OCI-LY7 (cell line): ENCODE data around the gene ABLIM1. TPM values are rescaled to one million over a fixed set of nuclear protein-coding genes. Genes with fewer than 3 reads are reported as not detected.

Experiments used
- BruUV-seq: library from RNA; stranded (reverse); fragments of 400-500 nt; replicated peaks from 2 replicates; lab custom pipeline; 2021; lab: Mats Ljungman, UMichigan
- CTCF ChIA-PET: fragments of 300-600 bp; sonication (Branson Sonifier 250); formaldehyde crosslinking; loops from one replicate; lab custom pipeline; 2022; ENCODE audit warnings: antibody characterized with exemption; ENCODE audit not compliant: unreplicated experiment; lab: Charles Lee
- POLR2A ChIA-PET: fragments of 300-600 bp; sonication (Branson Sonifier 250); formaldehyde crosslinking; loops from one replicate; lab custom pipeline; 2022; ENCODE audit warnings: antibody characterized with exemption; lab: Charles Lee
- DNase-seq: peaks from one replicate; pipeline ENCODE4 v3.0.0-alpha.2; 2015; ENCODE audit warnings: low spot score
- H2AFZ ChIP-seq: fragments of 200-600 bp; sonication (generic), shearing (Covaris generic); 2 replicates; pipeline ENCODE4 v1.6.1; 2014; ENCODE audit warnings: mild to moderate bottlenecking, antibody characterized with exemption, low read length, moderate library complexity
- H3K27ac ChIP-seq: fragments of 200-600 bp; sonication (generic); 2 replicates; pipeline ENCODE4 v1.5.1; 2014; ENCODE audit warnings: mixed run types, low read depth, mild to moderate bottlenecking, moderate library complexity, low read length, inconsistent platforms; ENCODE audit not compliant: poor library complexity, severe bottlenecking
- H3K36me3 ChIP-seq: fragments of 200-600 bp; sonication (generic); 2 replicates; pipeline ENCODE4 v1.6.1; 2014; ENCODE audit warnings: mild to moderate bottlenecking, antibody characterized with exemption, low read length, moderate library complexity, mixed read lengths; ENCODE audit not compliant: insufficient read depth
- H3K4me1 ChIP-seq: fragments of 200-600 bp; sonication (generic); 2 replicates; pipeline ENCODE4 v1.5.1; 2014; ENCODE audit warnings: mild to moderate bottlenecking, low read length; ENCODE audit not compliant: insufficient read depth, poor library complexity, severe bottlenecking
- H3K4me2 ChIP-seq: fragments of 200-600 bp; sonication (generic); 2 replicates; pipeline ENCODE4 v1.6.1; 2014; ENCODE audit warnings: mild to moderate bottlenecking, low read length
- H3K4me3 ChIP-seq: fragments of 200-600 bp; sonication (generic); 2 replicates; pipeline ENCODE4 v1.5.1; 2014; ENCODE audit warnings: mild to moderate bottlenecking, low read depth, low read length; ENCODE audit not compliant: poor library complexity, severe bottlenecking
- H3K79me2 ChIP-seq: fragments of 200-600 bp; sonication (generic); 2 replicates; pipeline ENCODE4 v1.6.1; 2016; ENCODE audit warnings: low read depth, mild to moderate bottlenecking, low read length, moderate library complexity, mixed read lengths; ENCODE audit not compliant: insufficient read depth
- H3K9me2 ChIP-seq: fragments of 200-600 bp; sonication (generic); 2 replicates; pipeline ENCODE4 v1.6.1; 2016; ENCODE audit warnings: mild to moderate bottlenecking, low read length, mixed read lengths; ENCODE audit not compliant: insufficient read depth
- H3K9me3 ChIP-seq: fragments of 200-600 bp; sonication (generic); 2 replicates; pipeline ENCODE4 v1.6.1; 2014; ENCODE audit warnings: mild to moderate bottlenecking, mixed run types, low read length, mixed read lengths
- H4K20me1 ChIP-seq: fragments of 200-600 bp; sonication (generic); 2 replicates; pipeline ENCODE4 v1.6.1; 2014; ENCODE audit warnings: mild to moderate bottlenecking, antibody characterized with exemption, low read length, moderate library complexity, mixed read lengths; ENCODE audit not compliant: insufficient read depth
- EZH2phosphoT487 ChIP-seq: fragments of 200-600 bp; sonication (generic); IDR thresholded peaks from 2 replicates; pipeline ENCODE4 v1.6.1; 2018; ENCODE audit warnings: low read depth, borderline replicate concordance, mild to moderate bottlenecking, mixed run types, antibody characterized with exemption, low read length, moderate library complexity, mixed read lengths
- intact Hi-C: fragments of 100-400 bp; cut with micrococcal nuclease; formaldehyde crosslinking; loops from one replicate; pipeline ENCODE4 v1.10.0; 2022; ENCODE audit not compliant: unreplicated experiment
- total RNA-seq, 2 experiments: library from RNA; depleted of rRNA in 1 of 2; stranded (reverse); fragments of >200 nt in 1 of 2; shearing (Covaris generic) in 1 of 2; gene quantifications; 2 replicates each; pipeline ENCODE4 v1.2.3, GENCODE V29; 2014 to 2022
- TF ChIP-seq, protein P1 (sequence below): fragments of 200-600 bp; sonication (generic); conservative IDR thresholded peaks from 2 replicates; pipeline ENCODE4 v1.5.1; 2014; ENCODE audit warnings: mild to moderate bottlenecking, antibody characterized with exemption, low read length, moderate library complexity, mixed read lengths

ABLIM1 gene
- total RNA-seq, 2 experiments from 2014 or later = 94.2 to 268 TPM

DNA sequence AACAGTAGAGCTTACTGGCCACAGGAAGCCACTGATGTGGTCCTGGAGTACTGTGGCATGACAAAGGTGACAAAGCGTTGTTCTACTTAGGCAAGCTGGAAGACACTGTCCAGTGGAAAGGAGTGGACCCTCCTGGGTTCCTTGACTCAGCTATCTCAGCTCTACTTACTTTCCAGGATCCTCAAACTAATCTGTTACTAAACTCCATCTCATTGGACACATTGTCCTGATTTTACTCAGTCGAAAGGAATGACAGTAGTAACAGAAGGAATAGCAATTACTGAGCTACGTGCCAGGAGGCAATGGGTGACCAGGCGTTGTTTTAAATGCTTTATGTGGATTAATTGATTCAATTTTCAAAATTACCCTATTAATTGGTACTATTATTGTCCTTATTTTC is 41.6 kb downstream of the ABLIM1 start:
- intact Hi-C loops = no loop called here

DNA sequence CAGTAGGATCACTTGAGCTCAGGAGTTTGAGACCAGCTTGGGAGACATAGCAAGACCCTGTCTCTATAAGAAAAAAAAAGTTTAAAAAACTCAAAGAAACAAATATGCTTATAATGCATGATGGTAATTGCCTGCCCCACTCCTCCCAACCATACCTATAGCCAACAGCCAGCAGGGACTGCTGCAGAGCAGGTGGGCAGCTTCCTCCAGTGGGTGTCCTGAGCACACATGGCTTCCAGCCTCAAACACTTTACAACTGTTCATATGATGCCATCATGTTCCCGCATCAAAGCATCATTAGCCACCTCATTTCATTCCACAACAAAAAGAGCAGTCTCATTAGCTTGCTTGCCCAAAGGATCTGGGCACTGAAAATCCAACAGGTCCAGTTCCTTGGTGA is 42.0 kb downstream of the ABLIM1 start:
- no peak overlapping the region for H3K4me3 ChIP-seq
- no peaks in the 10 kb centered on the region for H3K79me2 ChIP-seq
- H3K4me2 ChIP-seq = no peak overlapping the region
- CTCF ChIA-PET = no interaction called here
- no peak for DNase-seq
- no peak overlapping the region for H3K27ac ChIP-seq
- intact Hi-C loops = no loop called here
- TF ChIP-seq EZH2phosphoT487 = no peak
- TF ChIP-seq, protein P1, sequence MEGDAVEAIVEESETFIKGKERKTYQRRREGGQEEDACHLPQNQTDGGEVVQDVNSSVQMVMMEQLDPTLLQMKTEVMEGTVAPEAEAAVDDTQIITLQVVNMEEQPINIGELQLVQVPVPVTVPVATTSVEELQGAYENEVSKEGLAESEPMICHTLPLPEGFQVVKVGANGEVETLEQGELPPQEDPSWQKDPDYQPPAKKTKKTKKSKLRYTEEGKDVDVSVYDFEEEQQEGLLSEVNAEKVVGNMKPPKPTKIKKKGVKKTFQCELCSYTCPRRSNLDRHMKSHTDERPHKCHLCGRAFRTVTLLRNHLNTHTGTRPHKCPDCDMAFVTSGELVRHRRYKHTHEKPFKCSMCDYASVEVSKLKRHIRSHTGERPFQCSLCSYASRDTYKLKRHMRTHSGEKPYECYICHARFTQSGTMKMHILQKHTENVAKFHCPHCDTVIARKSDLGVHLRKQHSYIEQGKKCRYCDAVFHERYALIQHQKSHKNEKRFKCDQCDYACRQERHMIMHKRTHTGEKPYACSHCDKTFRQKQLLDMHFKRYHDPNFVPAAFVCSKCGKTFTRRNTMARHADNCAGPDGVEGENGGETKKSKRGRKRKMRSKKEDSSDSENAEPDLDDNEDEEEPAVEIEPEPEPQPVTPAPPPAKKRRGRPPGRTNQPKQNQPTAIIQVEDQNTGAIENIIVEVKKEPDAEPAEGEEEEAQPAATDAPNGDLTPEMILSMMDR = no peak
- no peaks in the 10 kb centered on the region for H3K4me1 ChIP-seq
- H2AFZ ChIP-seq = no peak overlapping the region
- H3K36me3 ChIP-seq = no peaks in the 10 kb centered on the region
- no peaks in the 10 kb centered on the region for H4K20me1 ChIP-seq
- POLR2A ChIA-PET = interaction anchor here (0.6 to 1.7 kb wide), 5 partner anchors 11 to 632 kb away, joined by 3 to 7 read pairs (median 4); no protein-coding TSS in a partner anchor
- no peaks in the 10 kb centered on the region for H3K9me2 ChIP-seq
- no TSS peak for BruUV-seq
- no peaks in the 10 kb centered on the region for H3K9me3 ChIP-seq

More for the DNA sequence above, 41.6 kb downstream of the ABLIM1 start:
- Histone ChIP-seq H3K4me1 (no peaks in the 10 kb centered on the region), H3K9me2 (no peaks in the 10 kb centered on the region), H3K36me3 (no peaks in the 10 kb centered on the region), H2AFZ (no peak overlapping the region), H4K20me1 (no peaks in the 10 kb centered on the region), H3K27ac (no peak overlapping the region), H3K79me2 (no peaks in the 10 kb centered on the region), H3K9me3 (no peaks in the 10 kb centered on the region), H3K4me3 (no peak overlapping the region), H3K4me2 (no peak overlapping the region)
- ChIA-PET POLR2A (interaction anchor here (0.6 to 1.7 kb wide), 3 partner anchors 10 to 245 kb away, joined by 4 to 7 read pairs (median 4); no protein-coding TSS in a partner anchor), CTCF (no interaction called here)
- BruUV-seq = no TSS peak
- no peak for DNase-seq
- no peak for TF ChIP-seq EZH2phosphoT487
- TF ChIP-seq, protein P1 = no peak

DNA sequence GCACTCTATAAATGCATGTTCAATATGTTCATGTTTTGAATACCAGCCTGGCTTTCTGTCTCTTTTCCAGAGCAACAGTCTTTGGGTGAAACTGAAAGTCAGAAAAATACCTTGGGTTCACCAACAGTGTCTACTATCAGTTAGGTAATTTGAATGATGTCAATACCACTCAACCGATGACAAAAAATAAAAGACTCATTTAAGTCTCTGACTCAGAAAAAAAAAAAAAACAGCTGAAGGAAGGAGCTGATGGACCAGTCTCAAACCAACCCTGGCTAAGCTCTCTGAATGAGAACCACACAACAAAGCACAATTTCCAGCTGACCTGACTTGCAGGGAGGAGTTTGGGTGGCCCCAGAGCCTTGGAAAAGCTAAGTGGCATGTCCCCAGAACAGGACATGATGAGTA is 42.5 kb downstream of the ABLIM1 start:
- Histone ChIP-seq H3K36me3 (no peaks in the 10 kb centered on the region), H3K4me1 (no peaks in the 10 kb centered on the region), H2AFZ (no peak overlapping the region), H3K79me2 (no peaks in the 10 kb centered on the region), H3K4me2 (no peak overlapping the region), H3K27ac (no peak overlapping the region), H3K9me3 (no peaks in the 10 kb centered on the region), H3K9me2 (no peaks in the 10 kb centered on the region), H3K4me3 (no peak overlapping the region), H4K20me1 (no peaks in the 10 kb centered on the region)
- no TSS peak for BruUV-seq
- TF ChIP-seq EZH2phosphoT487 = no peak
- TF ChIP-seq, protein P1 = no peak
- no peak for DNase-seq
- ChIA-PET POLR2A (interaction anchor here (0.6 to 1.7 kb wide), 3 partner anchors 11 to 632 kb away, joined by 3 to 7 read pairs (median 3); no protein-coding TSS in a partner anchor), CTCF (no interaction called here)
- intact Hi-C loops = no loop called here
